IMR-90 (cell line): ENCODE data around the gene SPECC1L. TPM values are rescaled to one million over a fixed set of nuclear protein-coding genes. Genes with fewer than 3 reads are reported as not detected.
A peak's percentile ranks its signal among the peaks of the same experiment; 100 is the strongest.

Experiments
- ATAC-seq: fragments of 200-7000 bp; cut with Tn5 transposase; 2 replicates; pipeline ENCODE4 v1.9.1; 2020; ENCODE audit warnings: low read depth, mild to moderate bottlenecking, moderate library complexity
- BruUV-seq: library from RNA; stranded (reverse); fragments of 400-500 nt; replicated peaks from 2 replicates; lab custom pipeline; 2021; lab: Mats Ljungman, UMichigan
- CTCF ChIA-PET: fragments of 300-600 bp; formaldehyde crosslinking; extraction: SDS; loops from one replicate; lab custom pipeline; 2021; ENCODE audit warnings: antibody characterized with exemption; lab: Yijun Ruan, JAX
- POLR2A ChIA-PET: fragments of 300-600 bp; sonication (Branson Sonifier 250); formaldehyde crosslinking; loops from one replicate; lab custom pipeline; 2022; ENCODE audit warnings: antibody characterized with exemption; ENCODE audit not compliant: unreplicated experiment; lab: Charles Lee
- DNase-seq: peaks from one replicate; pipeline ENCODE4 v3.0.0; 2013
- H2AFZ ChIP-seq: replicated peaks from 2 replicates; pipeline ENCODE3; 2013; ENCODE audit warnings: low read length, mild to moderate bottlenecking; ENCODE audit not compliant: poor library complexity
- H2AK5ac ChIP-seq: 2 replicates; pipeline ENCODE4 v1.6.1; 2013; ENCODE audit warnings: low read depth, low read length, inconsistent platforms
- H2AK9ac ChIP-seq: replicated peaks from 2 replicates; pipeline ENCODE3; 2013; ENCODE audit warnings: mild to moderate bottlenecking, low read depth, low read length, moderate library complexity; ENCODE audit not compliant: poor library complexity
- H2BK120ac ChIP-seq: 2 replicates; pipeline ENCODE4 v1.6.1; 2013; ENCODE audit warnings: low read depth, low read length, inconsistent platforms
- H2BK15ac ChIP-seq: 3 replicates; pipeline ENCODE4 v1.6.1; 2013; ENCODE audit warnings: low read depth, low read length, inconsistent platforms
- H2BK20ac ChIP-seq: 2 replicates; pipeline ENCODE4 v1.6.1; 2013; ENCODE audit warnings: low read depth, mild to moderate bottlenecking, inconsistent platforms, low read length, moderate library complexity
- H2BK5ac ChIP-seq: 2 replicates; pipeline ENCODE4 v1.6.1; 2013; ENCODE audit warnings: mild to moderate bottlenecking, low read depth, low read length, inconsistent platforms; ENCODE audit not compliant: poor library complexity, severe bottlenecking
- H3K14ac ChIP-seq: replicated peaks from 2 replicates; pipeline ENCODE4 v1.6.1; 2013; ENCODE audit warnings: low read depth, low read length, inconsistent platforms
- H3K18ac ChIP-seq: 2 replicates; pipeline ENCODE4 v1.6.1; 2013; ENCODE audit warnings: low read depth, low read length, control low read depth
- H3K23ac ChIP-seq: 2 replicates; pipeline ENCODE4 v1.6.1; 2013; ENCODE audit warnings: low read depth, low read length, inconsistent platforms
- H3K27ac ChIP-seq: 2 replicates; pipeline ENCODE4 v1.5.1; 2013; ENCODE audit warnings: mild to moderate bottlenecking, control low read depth, low read length; ENCODE audit not compliant: insufficient read depth
- H3K27me3 ChIP-seq: 2 replicates; pipeline ENCODE4 v1.6.1; 2013; ENCODE audit warnings: low read length; ENCODE audit not compliant: control insufficient read depth, insufficient read depth
- H3K36me3 ChIP-seq: 2 replicates; pipeline ENCODE4 v1.6.1; 2013; ENCODE audit warnings: low read length, mixed read lengths; ENCODE audit not compliant: control insufficient read depth, insufficient read depth
- H3K4ac ChIP-seq: 2 replicates; pipeline ENCODE4 v1.6.1; 2013; ENCODE audit warnings: low read depth, low read length, inconsistent platforms
- H3K4me1 ChIP-seq: 2 replicates; pipeline ENCODE4 v1.6.1; 2013; ENCODE audit warnings: low read length, mixed read lengths; ENCODE audit not compliant: control insufficient read depth, insufficient read depth
- H3K4me2 ChIP-seq: 2 replicates; pipeline ENCODE4 v1.6.1; 2013; ENCODE audit warnings: low read depth, mild to moderate bottlenecking, control low read depth, low read length, moderate library complexity
- H3K4me3 ChIP-seq: 2 replicates; pipeline ENCODE4 v1.5.1; 2013; ENCODE audit warnings: low read depth, mild to moderate bottlenecking, control low read depth, low read length, moderate library complexity; ENCODE audit not compliant: insufficient read depth
- H3K56ac ChIP-seq: 2 replicates; pipeline ENCODE4 v1.6.1; 2013; ENCODE audit warnings: low read length, inconsistent platforms; ENCODE audit not compliant: insufficient read depth; ENCODE audit errors: extremely low read depth
- H3K79me1 ChIP-seq, 2 experiments: 2 replicates each; pipeline ENCODE4 v1.6.1; 2013; ENCODE audit warnings: low read length in 2 of 2, inconsistent platforms in 1 of 2, low read depth in 1 of 2
- H3K9ac ChIP-seq: 2 replicates; pipeline ENCODE4 v1.6.1; 2013; ENCODE audit warnings: low read depth, low read length, control low read depth
- H3K9me1 ChIP-seq: 2 replicates; pipeline ENCODE4 v1.6.1; 2013; ENCODE audit warnings: low read length, inconsistent platforms; ENCODE audit not compliant: insufficient read depth
- H3K9me3 ChIP-seq: 2 replicates; pipeline ENCODE4 v1.6.1; 2013; ENCODE audit warnings: low read length; ENCODE audit not compliant: control insufficient read depth, insufficient read depth
- H4K20me1 ChIP-seq: 2 replicates; pipeline ENCODE4 v1.6.1; 2013; ENCODE audit warnings: low read length, inconsistent platforms; ENCODE audit not compliant: insufficient read depth
- H4K5ac ChIP-seq: 2 replicates; pipeline ENCODE4 v1.6.1; 2013; ENCODE audit warnings: mild to moderate bottlenecking, low read depth, low read length, control low read depth
- H4K8ac ChIP-seq, 2 experiments: 2 replicates each; pipeline ENCODE4 v1.6.1; 2013; ENCODE audit warnings: low read depth in 2 of 2, low read length in 2 of 2, control low read depth in 1 of 2, inconsistent platforms in 1 of 2
- H4K91ac ChIP-seq: 2 replicates; pipeline ENCODE4 v1.6.1; 2013; ENCODE audit warnings: low read depth, low read length, inconsistent platforms; ENCODE audit not compliant: insufficient read depth
- BHLHE40 ChIP-seq: fragments of 150-350 bp; IDR thresholded peaks from 2 replicates; pipeline ENCODE4 v1.6.1; 2016; ENCODE audit warnings: mild to moderate bottlenecking, low read depth, low read length
- MAZ ChIP-seq: IDR thresholded peaks from 2 replicates; pipeline ENCODE4 v1.6.1; 2012; ENCODE audit warnings: low read depth, mild to moderate bottlenecking, low read length, improper control_type of control experiment, moderate library complexity, borderline replicate concordance
- NFE2L2 ChIP-seq: fragments of 150-350 bp; IDR thresholded peaks from 2 replicates; pipeline ENCODE4 v1.6.1; 2016; ENCODE audit warnings: low read depth, mild to moderate bottlenecking, low read length
- RFX5 ChIP-seq: IDR thresholded peaks from 2 replicates; pipeline ENCODE4 v1.8.0; 2012; ENCODE audit warnings: low read depth, mild to moderate bottlenecking, low read length, moderate library complexity
- whole genome bisulfite sequencing, 2 experiments: methylation state at CpG; one replicate each; pipeline versions ENCODE4 v1.1.5 to v1.1.7; 2013; ENCODE audit warnings: missing lambda C conversion rate in 2 of 2; ENCODE audit not compliant: insufficient read length in 1 of 2; ENCODE audit errors: extremely low coverage in 2 of 2; 5-methylcytosine and 5-hydroxymethylcytosine counted together
- dilution Hi-C: fragments of 300-500 bp; cut with HindIII; formaldehyde crosslinking; loops from one replicate; pipeline ENCODE4 v1.14.3; 2018; ENCODE audit warnings: low sequenced_read_pairs; ENCODE audit not compliant: unreplicated experiment
- in situ Hi-C: fragments of 300-500 bp; cut with MboI; formaldehyde crosslinking; loops from 3 replicates; pipeline ENCODE4 v1.14.3; 2019; ENCODE audit warnings: low sequenced_read_pairs, inconsistent platforms, mixed read lengths
- intact Hi-C: fragments of 100-400 bp; cut with micrococcal nuclease; formaldehyde crosslinking; loops from 2 replicates; pipeline ENCODE4 v1.10.0; 2022
- polyA plus RNA-seq, 3 experiments: library from polyadenylated mRNA; depleted of rRNA; stranded (reverse); fragments of >200 nt; gene quantifications; 2 replicates each; pipeline ENCODE4 v1.2.3, GENCODE V29; 2012; ENCODE audit warnings: low replicate concordance in 1 of 3
- total RNA-seq: library from RNA; depleted of rRNA; stranded (reverse); fragments of >200 nt; gene quantifications from 2 replicates; pipeline ENCODE4 v1.2.3, GENCODE V29; 2012

SPECC1L gene
- total and polyA plus RNA-seq, 2 of the 4 experiments (the other 2 are of a cell fraction) = 18.7 to 44.1 TPM

- DNase-seq (no peak), ATAC-seq (no peak)
- H3K4ac ChIP-seq = no peak overlapping the region
- H2BK120ac ChIP-seq = no peak overlapping the region
- no peak overlapping the region for H3K4me3 ChIP-seq
- no peak overlapping the region for H3K56ac ChIP-seq
- H3K4me1 ChIP-seq = peaks cover under 1% of the 10 kb centered on the region
- no peak overlapping the region for H3K9ac ChIP-seq
- ChIA-PET POLR2A (no interaction called here), CTCF (no interaction called here)
- H3K27me3 ChIP-seq = no peaks in the 10 kb centered on the region; the same call in 1 of the 2 replicates
- no peak for TF ChIP-seq BHLHE40
- no peak for TF ChIP-seq MAZ
- TF ChIP-seq RFX5 = no peak
- TF ChIP-seq NFE2L2 = no peak
- no peak overlapping the region for H2AK5ac ChIP-seq
- H4K91ac ChIP-seq = no peak overlapping the region
- H2AK9ac ChIP-seq = peak overlapping the region; percentile 5
- H3K23ac ChIP-seq = no peak overlapping the region
- 93% methylated on average over 5 of the region's 10 CpGs; no CpG with 5 or more reads in 1 of the 2 experiments for WGBS, 2 experiments
- H3K79me1 ChIP-seq = no peaks in the 10 kb centered on the region
- dilution Hi-C loops = no loop called here
- no peak overlapping the region for H2BK5ac ChIP-seq
- H4K8ac ChIP-seq = no peak overlapping the region
- no TSS peak for BruUV-seq
- no peaks in the 10 kb centered on the region for H3K36me3 ChIP-seq
- H3K14ac ChIP-seq = no peak overlapping the region
- intact Hi-C loops = no loop called here
- H3K27ac ChIP-seq = no peak overlapping the region
- H2AFZ ChIP-seq = no peak overlapping the region
- H4K5ac ChIP-seq = no peak overlapping the region
- H3K9me1 ChIP-seq = no peaks in the 10 kb centered on the region; the same call in 1 of the 2 replicates
- no peak overlapping the region for H2BK15ac ChIP-seq
- H3K4me2 ChIP-seq = no peak overlapping the region
- in situ Hi-C loops = no loop called here
- H2BK20ac ChIP-seq = no peak overlapping the region
- no peaks in the 10 kb centered on the region for H3K9me3 ChIP-seq
- no peaks in the 10 kb centered on the region for H4K20me1 ChIP-seq
- H3K18ac ChIP-seq = no peak overlapping the region
Measured at GRCh38 chr22:24440270-24440717, 169.7 kb downstream of the SPECC1L start.
